ENCODE measurements around the gene HDGFL3. TPM values are rescaled to one million over a fixed set of nuclear protein-coding genes. Genes with fewer than 3 reads are reported as not detected.

The HDGFL3 gene
- total and polyA plus RNA-seq, 7 donors: 2.1 to 83.6 (median 58.0) TPM

DNA sequence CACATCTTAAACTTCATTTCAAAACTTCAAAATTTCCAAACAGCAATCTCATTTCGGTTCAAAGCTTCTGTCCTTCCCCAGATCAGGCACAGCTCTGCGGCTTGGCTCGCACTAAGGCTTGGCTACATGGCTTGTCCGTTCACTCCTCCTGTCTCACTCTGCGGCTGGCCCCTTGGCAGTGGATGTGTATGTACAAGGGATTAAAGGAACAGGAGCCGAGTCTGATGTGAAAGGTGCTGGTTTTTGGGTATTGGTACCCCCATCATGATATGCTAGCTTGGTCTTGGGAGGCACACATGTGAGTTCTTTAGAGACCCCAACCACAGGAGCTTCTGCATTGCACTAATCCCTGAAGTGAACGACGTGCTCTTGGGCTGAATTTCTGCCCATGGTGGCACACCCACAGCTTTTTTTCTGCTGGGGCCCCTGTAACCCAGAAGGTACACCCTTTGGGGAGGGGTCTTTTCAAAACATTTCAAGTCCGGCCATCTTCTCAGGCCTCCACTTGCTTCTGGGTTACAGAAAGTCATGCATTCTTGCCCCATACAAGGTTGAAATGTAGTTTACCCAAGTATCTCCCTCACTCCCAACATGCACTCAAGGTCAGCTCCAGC is 87.5 kb downstream of the HDGFL3 start:
- Histone ChIP-seq H3K27me3 (no peaks in the 10 kb centered on the region), H3K27ac (no peak overlapping the region), H3K36me3 (no peaks in the 10 kb centered on the region), H3K4me1 (no peaks in the 10 kb centered on the region), H3K4me3 (no peak overlapping the region), H3K9me3 (no peaks in the 10 kb centered on the region)
- intact Hi-C loops (cut with DNase I): no loop called here
- no peak for TF ChIP-seq POLR2A (IDR thresholded peaks at IDR 0.05)
- no peak for TF ChIP-seq EP300 (IDR thresholded peaks at IDR 0.05)
- TF ChIP-seq POLR2AphosphoS5 (IDR thresholded peaks at IDR 0.05): no peak
- TF ChIP-seq, protein P1, sequence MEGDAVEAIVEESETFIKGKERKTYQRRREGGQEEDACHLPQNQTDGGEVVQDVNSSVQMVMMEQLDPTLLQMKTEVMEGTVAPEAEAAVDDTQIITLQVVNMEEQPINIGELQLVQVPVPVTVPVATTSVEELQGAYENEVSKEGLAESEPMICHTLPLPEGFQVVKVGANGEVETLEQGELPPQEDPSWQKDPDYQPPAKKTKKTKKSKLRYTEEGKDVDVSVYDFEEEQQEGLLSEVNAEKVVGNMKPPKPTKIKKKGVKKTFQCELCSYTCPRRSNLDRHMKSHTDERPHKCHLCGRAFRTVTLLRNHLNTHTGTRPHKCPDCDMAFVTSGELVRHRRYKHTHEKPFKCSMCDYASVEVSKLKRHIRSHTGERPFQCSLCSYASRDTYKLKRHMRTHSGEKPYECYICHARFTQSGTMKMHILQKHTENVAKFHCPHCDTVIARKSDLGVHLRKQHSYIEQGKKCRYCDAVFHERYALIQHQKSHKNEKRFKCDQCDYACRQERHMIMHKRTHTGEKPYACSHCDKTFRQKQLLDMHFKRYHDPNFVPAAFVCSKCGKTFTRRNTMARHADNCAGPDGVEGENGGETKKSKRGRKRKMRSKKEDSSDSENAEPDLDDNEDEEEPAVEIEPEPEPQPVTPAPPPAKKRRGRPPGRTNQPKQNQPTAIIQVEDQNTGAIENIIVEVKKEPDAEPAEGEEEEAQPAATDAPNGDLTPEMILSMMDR (IDR thresholded peaks at IDR 0.05): no peak
- WGBS, 2 donors: 85 to 91% methylated on average over 9 of the region's 9 CpGs
- DNase-seq: no peak

DNA sequence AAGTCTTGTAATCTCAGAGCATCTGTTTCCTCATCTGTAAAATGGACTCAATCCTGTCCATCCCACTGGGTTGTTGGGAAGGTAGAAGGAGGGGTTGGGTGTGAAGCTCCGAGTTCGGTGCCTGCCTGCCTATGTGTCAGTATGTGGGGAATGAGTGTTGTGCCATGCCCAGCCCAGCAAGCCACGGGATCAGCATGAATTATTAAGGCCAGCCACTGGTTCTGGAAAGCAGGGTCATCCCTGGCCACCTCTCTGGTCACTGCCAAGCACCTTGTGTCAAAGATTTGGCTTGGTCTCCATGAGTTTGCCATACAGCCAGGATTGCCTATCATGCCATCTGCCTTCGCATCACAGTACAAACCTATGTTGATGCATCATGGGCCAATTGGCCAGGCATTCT is 88.7 kb downstream of the HDGFL3 start:
- intact Hi-C loops (cut with DNase I): no loop called here

GRCh38 chr15:83118291-83118827 is 89.3 kb downstream of the HDGFL3 start:
- 47 to 71% methylated on average over 6 of the region's 6 CpGs for WGBS, 2 donors
- H3K4me3 ChIP-seq: no peak overlapping the region
- H3K4me1 ChIP-seq: no peaks in the 10 kb centered on the region
- H3K27me3 ChIP-seq: no peaks in the 10 kb centered on the region
- no peaks in the 10 kb centered on the region for H3K36me3 ChIP-seq
- intact Hi-C loops (cut with DNase I): no loop called here
- TF ChIP-seq EP300 (IDR thresholded peaks at IDR 0.05) (no peak), POLR2A (IDR thresholded peaks at IDR 0.05) (no peak), POLR2AphosphoS5 (IDR thresholded peaks at IDR 0.05) (no peak)
- TF ChIP-seq, protein P1 (IDR thresholded peaks at IDR 0.05): no peak
- DNase-seq: no peak
- H3K9me3 ChIP-seq: no peaks in the 10 kb centered on the region
- H3K27ac ChIP-seq: no peak overlapping the region

More for the DNA sequence above, 88.7 kb downstream of the HDGFL3 start:
- DNase-seq: no peak
- Histone ChIP-seq H3K9me3 (no peaks in the 10 kb centered on the region), H3K4me3 (no peak overlapping the region), H3K4me1 (no peaks in the 10 kb centered on the region), H3K36me3 (no peaks in the 10 kb centered on the region), H3K27ac (no peak overlapping the region), H3K27me3 (no peaks in the 10 kb centered on the region)
- 84 to 91% methylated on average over 4 of the region's 4 CpGs for WGBS, 2 donors
- TF ChIP-seq, protein P1 (IDR thresholded peaks at IDR 0.05): no peak
- TF ChIP-seq EP300 (IDR thresholded peaks at IDR 0.05) (no peak), POLR2AphosphoS5 (IDR thresholded peaks at IDR 0.05) (no peak), POLR2A (IDR thresholded peaks at IDR 0.05) (no peak)

DNA sequence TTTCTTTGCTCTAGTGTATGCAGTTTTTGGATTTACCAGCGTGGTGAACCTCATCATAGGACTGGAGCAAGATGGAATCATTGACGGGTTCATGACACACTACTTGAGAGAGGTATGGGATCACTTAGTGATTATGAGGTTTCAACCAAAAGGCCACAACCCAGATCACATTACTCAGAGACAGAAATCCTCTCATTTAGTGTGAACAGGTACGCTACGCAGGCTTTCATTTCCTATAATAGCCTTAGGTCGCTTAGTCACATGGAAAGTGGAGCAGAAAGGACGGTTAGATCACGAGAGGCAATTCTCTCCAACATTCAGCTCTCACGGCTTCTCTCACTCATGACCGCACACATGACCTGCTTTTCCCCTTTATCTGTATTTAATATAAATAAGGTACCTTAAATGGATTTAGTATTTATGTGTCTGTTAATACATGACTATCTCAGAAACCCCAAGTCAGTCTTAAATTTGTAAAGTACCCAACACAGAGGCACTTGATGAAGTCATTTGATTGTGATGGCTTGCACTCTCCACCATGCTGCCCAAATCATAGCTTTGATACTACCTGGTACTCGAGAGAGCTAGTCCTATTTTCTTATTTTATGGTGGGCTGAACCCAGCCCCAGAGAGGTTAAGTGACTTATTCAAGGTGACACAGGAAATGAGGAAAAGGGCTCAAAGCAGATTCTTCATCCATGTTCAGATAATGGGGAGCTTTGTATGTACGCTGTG is 91.6 kb downstream of the HDGFL3 start:
- 89% methylated on average over 11 of the region's 11 CpGs for WGBS, 2 donors
- TF ChIP-seq POLR2AphosphoS5 (IDR thresholded peaks at IDR 0.05) (no peak), POLR2A (IDR thresholded peaks at IDR 0.05) (no peak), EP300 (IDR thresholded peaks at IDR 0.05) (no peak)
- TF ChIP-seq, protein P1 (IDR thresholded peaks at IDR 0.05): no peak
- no peak for DNase-seq
- no peaks in the 10 kb centered on the region for H3K36me3 ChIP-seq
- no peaks in the 10 kb centered on the region for H3K27me3 ChIP-seq
- no peaks in the 10 kb centered on the region for H3K4me1 ChIP-seq
- no peak overlapping the region for H3K4me3 ChIP-seq
- no peak overlapping the region for H3K27ac ChIP-seq
- H3K9me3 ChIP-seq: no peaks in the 10 kb centered on the region
- intact Hi-C loops (cut with DNase I): no loop called here

Measured in sigmoid colon (tissue), 7 donors.